Measurements from ENCODE around the gene SMIM14.

DNA sequence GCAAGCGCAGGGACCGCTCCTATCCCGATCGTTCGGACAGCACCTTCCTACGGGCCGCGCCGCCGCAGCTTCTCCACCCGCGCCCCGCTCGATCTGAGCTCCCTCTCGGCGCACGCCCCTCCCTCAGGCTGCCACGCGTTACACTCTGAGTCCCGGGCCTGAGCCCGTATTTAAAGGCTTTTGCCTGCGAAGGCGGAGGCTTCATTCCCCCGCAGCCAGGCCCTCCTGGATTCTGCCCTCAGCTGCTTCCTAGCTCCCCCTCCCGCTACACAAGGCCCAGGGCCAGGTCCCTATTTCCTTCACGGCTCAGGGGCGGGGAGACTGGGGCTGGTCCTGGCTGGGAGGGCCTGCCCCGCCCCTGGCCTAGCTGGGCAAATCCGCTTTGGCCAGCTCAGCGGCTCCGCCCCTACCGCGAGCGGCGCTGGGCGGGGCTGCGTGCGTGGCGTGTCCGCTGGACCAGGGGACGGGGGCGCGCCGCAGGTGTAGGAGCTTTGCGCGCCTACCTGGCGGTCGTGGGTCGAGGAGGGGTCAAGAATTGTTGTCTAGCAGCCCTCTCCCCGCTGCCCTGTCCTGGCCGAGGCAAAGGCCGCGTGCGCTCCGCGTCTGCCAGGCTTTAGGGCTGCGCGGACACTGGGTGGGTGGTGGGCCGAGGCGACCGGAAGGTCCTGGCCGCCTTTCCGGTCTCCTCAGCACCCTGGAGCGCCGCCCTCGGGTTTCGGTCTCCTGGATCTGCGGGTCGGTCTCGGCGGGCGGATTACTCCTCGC lies 111.2 kb downstream of the SMIM14 start, which contains the start of gene UGDH:
- TF ChIP-seq, protein P1, sequence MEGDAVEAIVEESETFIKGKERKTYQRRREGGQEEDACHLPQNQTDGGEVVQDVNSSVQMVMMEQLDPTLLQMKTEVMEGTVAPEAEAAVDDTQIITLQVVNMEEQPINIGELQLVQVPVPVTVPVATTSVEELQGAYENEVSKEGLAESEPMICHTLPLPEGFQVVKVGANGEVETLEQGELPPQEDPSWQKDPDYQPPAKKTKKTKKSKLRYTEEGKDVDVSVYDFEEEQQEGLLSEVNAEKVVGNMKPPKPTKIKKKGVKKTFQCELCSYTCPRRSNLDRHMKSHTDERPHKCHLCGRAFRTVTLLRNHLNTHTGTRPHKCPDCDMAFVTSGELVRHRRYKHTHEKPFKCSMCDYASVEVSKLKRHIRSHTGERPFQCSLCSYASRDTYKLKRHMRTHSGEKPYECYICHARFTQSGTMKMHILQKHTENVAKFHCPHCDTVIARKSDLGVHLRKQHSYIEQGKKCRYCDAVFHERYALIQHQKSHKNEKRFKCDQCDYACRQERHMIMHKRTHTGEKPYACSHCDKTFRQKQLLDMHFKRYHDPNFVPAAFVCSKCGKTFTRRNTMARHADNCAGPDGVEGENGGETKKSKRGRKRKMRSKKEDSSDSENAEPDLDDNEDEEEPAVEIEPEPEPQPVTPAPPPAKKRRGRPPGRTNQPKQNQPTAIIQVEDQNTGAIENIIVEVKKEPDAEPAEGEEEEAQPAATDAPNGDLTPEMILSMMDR (IDR thresholded peaks at IDR 0.05; ENCODE audit: insufficient read depth, low read length, poor library complexity, severe bottlenecking), result no peak
- TF ChIP-seq EZH2phosphoT487 (conservative IDR thresholded peaks at IDR 0.05; ENCODE audit: low read length), result no peak
